GM10248 (cell line): ENCODE data around the gene CRADD.

Source experiments
- CTCF ChIA-PET: fragments of 300-600 bp; sonication (Branson Sonifier 250); formaldehyde crosslinking; extraction: SDS; loops from one replicate; lab custom pipeline; 2021; ENCODE audit warnings: antibody characterized with exemption; lab: Yijun Ruan, JAX
- POLR2A ChIA-PET: fragments of 350-650 bp; sonication (Branson Sonifier 250); formaldehyde crosslinking; extraction: SDS; loops from one replicate; lab custom pipeline; 2020; ENCODE audit warnings: antibody characterized with exemption; lab: Yijun Ruan, JAX
- DNase-seq: peaks from one replicate; pipeline ENCODE4 v3.0.0; 2012; ENCODE audit errors: extremely low spot score
- CTCF ChIP-seq: IDR thresholded peaks from 2 replicates; pipeline ENCODE4 v1.5.1; 2012; ENCODE audit warnings: mild to moderate bottlenecking, low read depth; ENCODE audit errors: extremely low read depth, missing control alignments, control extremely low read depth

CRADD gene

GRCh38 chr12:93733358-93733757 lies 56.2 kb downstream of the CRADD start:
- no peak for TF ChIP-seq CTCF
- POLR2A ChIA-PET, result no interaction called here
- CTCF ChIA-PET, result interaction anchor here (1.4 to 1.5 kb wide), 3 partner anchors 9 to 368 kb away, joined by 3 to 6 read pairs (median 4); no protein-coding TSS in a partner anchor
- DNase-seq, result no peak

GRCh38 chr12:93733928-93734327 lies 56.8 kb downstream of the CRADD start:
- DNase-seq, result no peak
- no peak for TF ChIP-seq CTCF
- ChIA-PET CTCF (interaction anchor here (1.0 to 1.4 kb wide), 3 partner anchors 30 to 51 kb away, joined by 3 to 4 read pairs (median 4); no protein-coding TSS in a partner anchor), POLR2A (no interaction called here)

GRCh38 chr12:93734784-93735183 lies 57.6 kb downstream of the CRADD start:
- ChIA-PET POLR2A (no interaction called here), CTCF (interaction anchor here (1.0 to 1.6 kb wide), 3 partner anchors 31 to 52 kb away, joined by 3 to 4 read pairs (median 4); no protein-coding TSS in a partner anchor)
- TF ChIP-seq CTCF, result no peak
- no peak for DNase-seq

- CTCF ChIA-PET, result interaction anchor here (1.1 kb wide), 1 partner anchor 10 kb away, joined by 4 read pairs; no protein-coding TSS in a partner anchor
- no peak for DNase-seq
- POLR2A ChIA-PET, result no interaction called here
- no peak for TF ChIP-seq CTCF
Observed at GRCh38 chr12:93736640-93737178, 59.5 kb downstream of the CRADD start.

- no peak for TF ChIP-seq CTCF
- ChIA-PET CTCF (interaction anchor here (1.2 kb wide), 1 partner anchor 364 kb away, joined by 3 read pairs; no protein-coding TSS in a partner anchor), POLR2A (no interaction called here)
- no peak for DNase-seq
Observed at GRCh38 chr12:93737457-93738198, 60.5 kb downstream of the CRADD start.

GRCh38 chr12:93738199-93739058 lies 61.3 kb downstream of the CRADD start:
- no peak for TF ChIP-seq CTCF
- POLR2A ChIA-PET, result no interaction called here
- CTCF ChIA-PET, result interaction anchor here (1.2 kb wide), 1 partner anchor 364 kb away, joined by 3 read pairs; no protein-coding TSS in a partner anchor
- DNase-seq, result no peak
